NCI-H2081 (cell line): Measurements from ENCODE around the gene TOMM70.
A peak's percentile ranks its signal among the peaks of the same experiment; 100 is the strongest.
"Not testable (repeated sequence)": the region's sequence is repeated elsewhere in the genome, so short reads cannot be mapped to it uniquely, and the experiment has no call there.

ENCODE experiments used
- DNase-seq, 2 experiments: peaks; one replicate each; lab custom pipeline; 2025; lab: John Stamatoyannopoulos, UW

Gene TOMM70

DNA sequence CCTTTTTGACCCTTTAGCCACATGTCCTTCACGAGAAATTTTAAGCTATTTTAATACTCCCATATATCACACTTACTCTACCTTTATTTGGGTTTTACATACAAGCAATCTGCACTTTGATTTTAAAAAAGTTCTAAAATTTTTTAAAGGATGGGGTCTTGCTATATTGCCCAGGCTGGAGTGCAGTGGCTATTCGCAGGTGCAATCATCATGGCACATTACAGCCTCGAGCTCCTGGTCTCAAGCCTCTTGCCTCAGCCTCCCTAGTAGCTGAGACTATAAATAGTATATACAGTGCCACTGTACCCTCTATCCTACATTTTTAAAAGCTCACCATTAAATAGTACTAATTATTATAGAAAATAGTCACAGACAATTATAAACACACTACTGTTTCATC, 36.5 kb downstream of the TOMM70 start:
- DNase-seq: no peak

DNA sequence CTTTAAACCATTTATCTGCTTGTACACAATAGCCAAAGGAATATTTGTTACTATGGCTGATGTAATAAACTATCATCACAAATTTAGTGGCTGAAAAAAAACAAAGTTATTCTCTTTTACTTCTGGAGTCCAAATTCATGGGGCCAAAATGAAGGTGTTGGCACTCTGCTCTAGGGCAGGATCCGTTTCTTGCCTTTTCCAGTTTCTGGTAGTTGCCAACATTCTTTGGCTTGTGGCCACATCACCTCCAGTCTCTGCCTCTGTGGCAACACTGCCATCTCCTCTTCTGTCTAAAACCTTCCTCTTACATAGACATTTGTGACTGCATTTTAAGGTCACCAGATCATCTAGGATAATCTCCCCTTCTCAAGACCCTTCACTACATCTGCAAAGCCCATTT, 39.0 kb downstream of the TOMM70 start:
- DNase-seq: no peak

DNA sequence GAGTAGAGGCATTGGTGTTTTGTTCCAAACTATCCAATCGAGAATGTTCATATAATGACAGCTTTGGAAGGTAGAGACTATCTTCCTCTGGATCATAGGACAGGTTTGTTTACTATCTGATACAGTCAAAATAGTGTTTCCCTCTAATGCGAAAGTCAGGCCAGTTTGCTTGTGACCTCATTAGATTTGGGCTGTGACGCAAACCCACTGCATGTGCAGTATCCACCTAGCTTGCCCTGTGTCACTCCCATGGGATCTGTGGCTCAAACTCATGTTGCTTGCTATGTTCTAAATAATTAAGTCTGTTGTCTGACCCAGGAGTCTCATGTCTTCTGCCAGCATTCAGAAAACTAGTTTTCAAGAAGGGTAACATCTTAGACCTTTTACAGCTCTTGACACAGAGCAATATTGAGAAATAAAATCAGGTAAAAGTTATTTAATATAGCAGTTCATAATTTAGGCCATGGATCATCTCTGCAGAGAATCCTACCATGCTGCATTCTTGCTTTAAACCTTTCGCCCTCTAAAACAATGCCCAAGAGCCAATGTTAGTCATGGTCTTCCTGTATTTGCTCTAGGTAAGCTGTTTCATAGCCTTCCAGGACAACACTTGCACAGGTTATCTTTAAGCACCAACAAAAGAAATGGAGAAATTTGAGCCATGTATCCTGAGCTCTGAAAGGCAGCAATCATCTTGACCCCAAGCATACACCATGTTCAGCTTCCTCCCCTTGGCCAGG, 40.0 kb downstream of the TOMM70 start:
- no peak for DNase-seq

DNA sequence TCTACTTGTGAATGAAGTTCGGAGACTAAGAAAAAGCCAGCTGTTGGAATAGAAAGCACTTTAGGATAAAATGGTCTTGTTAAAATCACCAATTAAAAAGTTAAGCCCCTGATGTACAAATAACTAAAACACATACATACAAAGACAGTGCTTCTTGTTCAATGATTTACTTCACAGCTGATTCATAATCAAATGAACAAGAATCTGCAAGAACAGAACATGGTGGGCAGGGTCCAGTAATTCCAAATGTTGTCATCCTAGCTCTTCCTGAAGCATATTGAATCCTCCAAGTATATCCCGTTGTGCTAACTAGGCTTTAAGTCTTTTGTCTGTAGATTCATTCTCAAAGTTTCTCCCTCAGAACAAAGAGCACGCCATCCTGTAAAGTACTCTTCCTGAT, 41.9 kb downstream of the TOMM70 start:
- no peak for DNase-seq

DNA sequence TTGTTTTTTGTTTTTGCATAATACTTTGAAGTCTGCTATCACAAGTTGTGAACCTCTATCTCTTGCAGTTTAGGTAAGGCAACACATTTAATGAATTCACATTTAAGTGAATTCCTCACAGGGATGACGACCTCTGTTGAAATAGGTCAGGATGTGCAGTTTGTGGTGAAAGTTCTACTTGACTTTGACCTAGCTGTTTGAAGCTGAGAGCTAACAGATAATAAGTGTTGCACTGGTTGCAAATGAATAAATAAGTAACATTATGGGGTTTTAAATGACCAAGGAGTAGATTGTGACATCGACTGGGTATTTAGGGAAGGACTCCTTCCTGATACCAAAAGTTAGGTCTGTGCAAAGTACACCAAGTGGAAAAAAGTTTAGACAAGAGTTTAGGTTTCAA, 42.5 kb downstream of the TOMM70 start:
- no peak for DNase-seq

DNA sequence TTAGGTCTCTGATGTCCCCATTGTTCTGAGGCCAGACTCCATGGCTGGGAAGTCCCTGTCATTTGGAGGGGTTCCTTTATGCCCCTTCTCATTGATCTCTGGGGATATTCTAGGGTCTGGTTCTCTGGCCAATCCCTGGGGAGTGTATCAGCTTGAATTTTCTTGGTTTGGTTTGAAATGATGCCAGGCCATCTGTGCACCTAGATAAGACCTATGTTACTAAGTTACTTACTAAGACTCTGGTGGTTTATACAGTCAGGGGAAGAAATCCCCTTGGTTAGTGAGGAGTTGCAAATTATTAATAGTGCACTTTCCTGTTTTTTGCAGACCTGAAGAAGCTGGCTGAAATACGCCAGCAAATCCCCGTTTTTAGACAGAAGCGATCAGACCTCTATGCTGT, 46.0 kb downstream of the TOMM70 start:
- no peak for DNase-seq

DNA sequence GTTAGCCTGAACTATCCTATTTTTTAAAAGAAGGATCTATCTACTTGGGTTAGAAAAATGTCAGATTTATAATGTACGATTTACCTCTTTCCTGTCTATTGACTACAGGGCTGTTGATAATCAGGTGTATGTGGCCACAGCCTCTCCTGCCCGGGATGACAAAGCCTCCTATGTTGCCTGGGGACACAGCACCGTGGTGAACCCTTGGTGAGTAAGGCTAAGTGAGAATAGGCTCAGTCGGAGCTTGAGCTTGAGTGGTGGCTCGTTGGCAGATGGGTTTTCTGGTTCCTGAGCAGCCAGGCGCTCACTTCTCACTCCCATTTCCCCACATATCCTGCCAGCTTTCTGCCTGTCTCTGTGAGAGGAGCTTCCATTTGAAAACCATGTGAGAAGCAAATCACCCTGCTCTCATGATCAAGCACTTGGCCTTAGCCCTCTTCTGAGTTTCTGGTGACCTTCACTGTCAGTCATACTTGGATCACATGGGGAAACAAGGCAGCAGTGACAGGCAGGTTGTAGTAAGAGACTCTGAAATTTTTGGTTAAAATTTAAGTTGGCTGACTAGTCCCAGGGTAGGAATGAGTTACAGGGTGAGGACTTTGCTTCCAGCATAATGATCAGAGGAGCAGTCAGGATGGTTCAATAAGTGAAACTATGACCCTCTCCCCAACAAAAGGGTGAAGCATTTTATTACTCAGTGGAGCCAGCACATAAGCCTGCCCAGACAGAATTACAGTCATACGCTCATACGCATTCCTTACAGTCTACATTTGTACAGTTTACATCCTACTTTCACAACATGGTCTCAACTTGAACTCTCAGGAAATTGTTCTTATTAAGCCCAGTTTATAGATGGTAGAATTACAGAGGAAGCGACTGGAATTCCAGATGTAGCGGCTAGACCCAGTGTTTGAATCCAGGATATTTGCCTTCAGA, 48.3 kb downstream of the TOMM70 start:
- no peak for DNase-seq

DNA sequence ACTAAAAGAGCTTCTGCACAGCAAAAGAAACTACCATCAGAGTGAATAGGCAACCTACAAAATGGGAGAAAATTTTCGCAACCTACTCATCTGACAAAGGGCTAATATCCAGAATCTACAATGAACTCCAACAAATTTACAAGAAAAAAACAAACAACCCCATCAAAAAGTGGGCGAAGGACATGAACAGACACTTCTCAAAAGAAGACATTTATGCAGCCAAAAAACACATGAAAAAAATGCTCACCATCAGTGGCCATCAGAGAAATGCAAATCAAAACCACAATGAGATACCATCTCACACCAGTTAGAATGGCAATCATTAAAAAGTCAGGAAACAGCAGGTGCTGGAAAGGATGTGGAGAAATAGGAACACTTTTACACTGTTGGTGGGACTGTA, 49.1 kb downstream of the TOMM70 start:
- not testable (repeated sequence) for DNase-seq

DNA sequence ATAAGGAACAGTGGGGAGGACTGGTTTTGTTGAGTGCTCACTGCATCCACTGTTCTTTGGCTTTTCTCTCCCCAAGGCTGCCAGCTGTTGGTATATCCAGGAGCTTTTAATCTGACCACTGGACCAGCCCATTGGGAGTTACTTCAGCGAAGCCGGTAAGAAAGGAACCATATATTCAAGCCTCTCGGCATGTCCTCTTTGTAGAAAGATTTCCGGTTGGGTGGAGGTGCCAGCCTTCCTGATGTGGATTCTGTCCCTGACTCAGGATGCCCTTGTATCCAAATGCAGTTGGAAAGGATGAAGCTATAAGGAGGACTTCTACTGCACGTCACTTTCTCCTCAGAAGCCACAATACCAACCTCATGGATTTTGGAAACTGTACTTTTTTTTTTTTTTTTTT, 52.2 kb downstream of the TOMM70 start:
- no peak for DNase-seq

DNA sequence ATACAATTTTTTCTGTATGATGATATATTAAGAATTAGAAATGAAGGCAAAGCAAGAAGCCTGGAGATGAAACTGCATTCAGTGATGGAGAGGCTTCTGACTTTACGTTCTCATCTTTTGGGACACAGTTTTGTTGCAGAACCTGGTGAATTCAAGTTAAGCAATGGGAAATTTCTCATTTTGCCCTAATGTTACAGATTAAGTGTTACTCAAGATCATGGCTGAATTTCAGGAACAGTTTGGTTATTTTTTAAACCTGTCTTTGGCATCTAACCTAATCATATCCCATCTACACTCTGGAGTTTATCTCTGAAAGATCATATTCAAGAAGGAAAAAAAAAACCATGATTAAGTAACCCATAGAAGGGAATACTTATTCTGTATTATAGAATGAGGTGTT, 60.4 kb downstream of the TOMM70 start:
- DNase-seq: no peak

DNA sequence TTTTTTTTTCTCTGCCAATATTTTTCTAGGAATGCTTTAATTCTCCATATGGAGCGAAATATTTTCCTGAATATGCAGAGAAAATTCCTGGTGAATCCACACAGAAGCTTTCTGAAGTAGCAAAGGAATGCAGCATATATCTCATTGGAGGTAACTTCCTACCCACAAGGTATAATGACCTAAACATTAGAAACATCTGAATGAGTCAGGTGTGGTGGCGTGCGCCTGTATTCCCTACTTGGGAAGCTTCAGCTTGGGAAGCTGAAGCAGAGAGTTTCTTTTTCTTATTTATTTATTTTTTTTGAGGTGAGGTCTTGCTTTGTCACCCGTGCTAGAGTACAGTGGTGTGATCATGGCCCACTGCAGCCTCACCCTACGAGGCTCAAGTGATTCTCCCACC, 61.1 kb downstream of the TOMM70 start:
- DNase-seq: no peak

DNA sequence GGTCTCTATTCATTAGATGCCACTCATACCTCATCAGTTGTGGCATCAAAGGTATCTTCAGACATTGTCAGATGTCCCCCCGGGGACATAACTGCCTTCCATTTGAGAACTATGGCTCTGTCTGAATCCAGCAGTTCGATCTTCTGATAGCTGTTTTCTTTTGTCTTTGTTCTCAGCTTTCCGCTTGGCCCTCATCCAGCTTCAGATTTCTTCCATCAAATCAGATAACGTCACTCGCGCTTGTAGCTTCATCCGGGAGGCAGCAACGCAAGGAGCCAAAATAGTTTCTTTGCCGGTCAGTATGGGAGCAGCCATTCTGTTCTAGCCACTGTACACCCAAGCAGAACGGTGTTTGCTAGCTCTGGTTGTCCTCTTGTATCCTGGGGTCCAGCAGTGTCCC, 62.0 kb downstream of the TOMM70 start:
- no peak for DNase-seq

DNA sequence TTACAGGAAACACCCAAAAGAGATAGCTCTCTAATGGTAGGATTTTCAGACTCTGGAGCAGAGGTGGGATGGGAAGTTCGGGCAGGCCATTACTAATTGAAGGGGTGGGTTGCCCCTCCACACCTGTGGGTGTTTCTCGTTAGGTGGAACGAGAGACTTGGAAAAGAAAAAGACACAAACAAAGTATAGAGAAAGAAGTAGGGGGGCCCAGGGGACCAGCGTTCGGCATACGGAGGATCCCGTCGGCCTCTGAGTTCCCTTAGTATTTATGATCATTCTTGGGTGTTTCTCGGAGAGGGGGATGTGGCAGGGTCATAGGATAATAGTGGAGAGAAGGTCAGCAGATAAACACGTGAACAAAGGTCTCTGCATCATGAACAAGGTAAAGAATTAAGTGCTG, 64.7 kb downstream of the TOMM70 start:
- not testable (repeated sequence) for DNase-seq

DNA sequence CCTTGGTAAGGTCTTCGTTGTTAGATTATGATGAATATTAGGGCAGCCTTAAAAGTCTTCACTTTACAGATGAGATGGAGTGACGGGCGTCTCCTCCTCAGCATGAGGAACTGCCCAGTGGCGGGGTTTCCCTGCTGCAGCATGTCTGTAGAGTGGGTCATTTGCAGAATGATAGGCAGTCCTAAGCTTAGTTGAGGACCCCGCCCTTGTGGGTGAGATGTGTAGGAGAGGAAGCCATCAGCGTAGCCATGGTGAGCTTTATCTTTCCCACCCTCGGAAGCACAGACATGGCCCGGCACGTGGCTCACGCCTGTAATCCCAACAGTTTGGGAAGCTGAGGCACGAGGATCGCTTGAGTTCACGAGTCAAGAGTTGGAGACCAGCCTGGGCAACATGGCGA, 65.5 kb downstream of the TOMM70 start:
- DNase-seq: peak; percentile 3 to 31

DNA sequence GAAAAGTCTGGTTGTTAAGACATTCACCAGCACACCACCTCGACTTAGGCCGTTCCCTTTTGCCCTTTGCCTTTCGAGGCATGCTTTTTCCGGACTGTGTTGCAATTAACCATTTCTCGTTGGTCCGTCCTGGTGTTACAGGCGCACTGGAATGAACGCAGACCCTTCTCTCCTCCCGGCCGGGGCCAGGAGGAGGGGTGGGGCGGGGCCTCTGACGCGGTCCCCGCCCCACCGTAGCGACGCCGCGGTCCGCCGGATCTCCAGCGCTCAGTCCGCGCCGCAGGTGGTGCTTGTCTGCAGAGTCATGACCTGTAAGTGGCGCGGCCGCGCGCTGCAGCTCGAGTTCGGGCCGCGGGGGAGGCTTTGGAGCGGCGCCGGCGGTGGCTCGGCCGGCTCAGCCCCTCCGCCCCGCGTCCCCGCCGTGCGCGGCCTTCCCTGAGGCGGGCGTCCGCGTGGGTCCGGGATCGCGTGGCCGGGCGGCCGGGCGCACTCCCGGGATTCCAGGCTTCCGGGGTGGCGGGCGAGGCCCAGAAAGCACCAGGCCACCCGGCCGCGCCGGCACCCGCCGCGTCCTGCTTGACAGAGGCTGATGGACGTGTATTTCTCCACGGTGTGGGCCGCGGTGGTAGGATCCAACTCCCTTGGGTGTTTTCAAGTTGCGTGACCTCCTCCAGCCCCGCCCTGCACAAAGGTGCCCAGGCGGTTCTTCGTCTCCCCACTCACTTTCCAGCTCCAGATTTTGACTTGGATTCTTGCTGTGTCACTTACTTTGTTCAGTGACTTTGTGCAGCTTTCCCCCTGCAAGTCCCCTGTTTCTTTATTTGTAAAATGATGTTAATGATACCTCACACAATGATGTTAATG, 66.2 kb downstream of the TOMM70 start, which contains the start of gene NIT2:
NIT2 (plus strand) TSS at position 270 of the 864 bp plus-strand sequence; CDS start at position 305, 35 bp downstream.
- peak; percentile 74 to 89 for DNase-seq

DNA sequence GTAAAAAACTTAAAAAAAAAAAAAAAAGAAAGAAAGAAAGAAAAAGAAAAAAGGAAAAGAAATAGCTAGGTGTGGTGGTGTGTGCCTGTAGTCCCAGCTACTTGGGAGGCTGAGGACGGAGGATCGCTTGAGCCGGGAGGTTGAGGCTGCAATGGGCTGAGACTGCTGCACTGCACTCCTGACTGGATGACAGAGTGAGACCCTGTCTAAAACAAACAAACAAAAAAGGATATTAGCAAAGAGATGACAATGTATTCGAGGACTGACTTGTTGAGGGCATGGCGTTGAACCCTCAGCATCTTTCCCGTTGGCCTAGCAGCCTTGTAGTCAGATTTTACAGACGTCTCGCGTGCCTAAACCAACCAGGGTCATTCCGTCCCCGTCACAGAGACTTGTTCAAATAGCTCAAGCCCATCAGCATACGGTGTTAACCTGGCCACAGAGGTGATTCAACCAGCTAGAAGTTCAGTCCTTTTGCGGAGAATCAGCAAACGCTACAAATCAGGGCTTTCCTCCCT, 66.9 kb downstream of the TOMM70 start:
- peak in 1 of 2 experiments; percentile 31 for DNase-seq

DNA sequence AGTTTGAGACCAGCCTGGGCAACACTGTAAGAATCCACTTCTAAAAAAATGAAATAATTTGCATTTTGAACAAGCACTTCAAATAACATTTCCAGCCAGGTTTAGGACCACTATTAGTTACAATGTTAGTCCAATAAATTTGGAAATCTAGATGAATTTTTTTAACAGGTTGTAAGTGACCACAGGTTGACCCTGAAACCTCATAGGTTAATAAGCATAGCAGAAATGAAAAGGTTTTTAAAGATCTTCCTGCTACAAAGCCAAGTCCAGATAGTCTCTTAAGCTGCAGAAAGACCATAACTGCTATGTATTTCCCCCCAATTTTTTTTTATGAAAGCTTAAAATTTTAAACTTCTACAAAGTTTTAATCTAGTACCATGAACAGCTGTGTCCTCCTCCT, 67.8 kb downstream of the TOMM70 start:
- DNase-seq: no peak

DNA sequence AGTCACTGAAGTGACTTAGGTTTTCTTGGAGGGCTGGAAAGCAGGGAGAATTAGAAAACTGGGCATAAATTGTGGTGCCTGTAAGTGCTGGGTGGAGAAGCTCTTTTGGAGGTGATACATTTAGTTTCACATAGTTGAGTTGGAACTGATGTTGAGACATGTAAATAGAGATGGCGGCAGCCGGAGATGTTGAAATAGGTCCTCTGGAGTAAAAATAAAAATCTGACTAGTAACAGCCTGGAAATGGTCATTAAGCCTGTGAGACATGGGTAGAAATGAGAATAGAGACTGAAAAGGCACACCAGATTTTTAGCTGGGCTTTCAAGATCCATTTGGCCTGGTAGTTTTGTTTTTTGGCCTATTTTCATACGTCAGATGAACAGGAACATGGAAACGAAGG, 69.2 kb downstream of the TOMM70 start:
- DNase-seq: no peak

DNA sequence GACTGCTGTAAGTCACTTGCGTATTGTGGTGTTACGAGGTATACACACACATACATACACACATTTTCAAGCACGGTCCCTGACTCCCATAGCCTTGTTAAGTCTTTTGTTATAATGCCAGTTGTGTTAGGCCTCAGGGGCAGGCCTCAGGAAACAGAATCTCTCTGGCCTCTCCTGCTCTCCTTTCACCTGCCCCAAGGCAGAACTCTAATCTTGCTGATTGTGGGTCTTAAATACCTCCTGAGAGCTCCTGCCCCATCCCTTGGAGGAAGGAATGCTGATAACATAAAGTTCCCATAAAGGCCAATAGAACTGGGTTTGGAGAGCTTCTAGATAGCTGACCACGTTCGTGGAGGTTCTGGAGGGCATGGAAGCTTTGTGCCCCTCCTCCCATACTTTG, 70.2 kb downstream of the TOMM70 start:
- DNase-seq: no peak

DNA sequence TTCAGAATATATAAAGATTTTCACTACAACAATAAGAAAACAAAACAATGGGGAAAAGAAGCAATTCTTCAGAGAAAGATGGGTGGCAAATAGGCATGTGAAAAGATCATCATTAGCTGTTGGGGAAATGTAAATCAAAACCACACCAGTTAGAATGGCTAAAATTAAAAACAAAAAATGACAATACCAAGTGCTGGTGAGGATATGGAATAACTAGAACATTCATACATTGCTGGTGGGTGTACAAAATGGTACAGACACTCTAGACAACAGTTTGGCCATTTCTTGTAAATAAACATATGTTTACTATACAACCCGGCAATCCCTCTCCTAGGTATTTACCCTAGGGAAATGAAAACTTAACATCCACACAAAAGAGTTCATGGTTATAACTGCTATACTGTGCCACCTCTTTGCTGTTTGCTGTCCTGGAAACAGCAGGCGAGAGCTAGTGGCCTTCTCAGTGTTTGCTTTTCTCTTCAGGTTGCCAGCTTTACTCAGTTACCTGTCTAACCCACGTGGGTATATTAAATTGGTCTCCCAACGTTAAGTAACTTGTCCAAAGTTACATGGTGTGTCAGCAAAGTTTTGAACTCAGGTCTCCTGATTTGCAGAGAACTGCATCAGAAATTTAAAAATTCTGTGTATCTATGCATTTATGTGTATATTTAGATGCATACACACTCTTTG, 70.9 kb downstream of the TOMM70 start:
- DNase-seq: peak in 1 of 2 experiments; percentile 43

DNA sequence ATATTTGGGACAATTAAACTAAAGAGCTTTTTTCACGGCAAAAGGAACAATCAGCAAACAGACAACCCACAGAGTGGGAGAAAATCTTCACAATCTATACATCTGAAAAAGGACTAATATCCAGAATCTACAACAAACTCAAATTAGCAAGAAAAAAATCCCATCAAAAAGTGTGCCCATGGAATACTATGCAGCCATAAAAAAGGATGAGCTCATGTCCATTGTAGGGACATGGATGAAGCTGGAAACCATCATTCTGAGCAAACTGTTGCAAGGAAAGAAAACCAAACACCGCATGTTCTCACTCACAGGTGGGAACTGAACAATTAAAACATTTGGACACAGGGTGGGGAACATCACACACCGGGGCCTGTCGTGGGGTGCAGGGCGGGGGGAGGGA, 73.5 kb downstream of the TOMM70 start:
- not testable (repeated sequence) for DNase-seq
